Stimulated activated CD8-positive, alpha-beta memory T cell treated with anti-CD3 and anti-CD28 coated beads, Interleukin-2, amount 100 ng/mL, for 1 hour (primary cell): Measurements from ENCODE around the gene PI4KA.
"Not testable (repeated sequence)": the region's sequence is repeated elsewhere in the genome, so short reads cannot be mapped to it uniquely, and the experiment has no call there.

Source experiments
- DNase-seq, 2 donors: peaks; one replicate each; pipeline ENCODE4 v3.0.0-alpha.2; 2020; ENCODE audit warnings: low read depth in 2 of 2

Gene PI4KA

GRCh38 chr22:20725987-20726558 is 132.5 kb downstream of the PI4KA start:
- no peak for DNase-seq

- DNase-seq = no peak
Observed at GRCh38 chr22:20724676-20725454, 133.7 kb downstream of the PI4KA start.

GRCh38 chr22:20721409-20722218 is 137.0 kb downstream of the PI4KA start:
- DNase-seq = no peak

- no peak for DNase-seq
Observed at GRCh38 chr22:20720692-20721408, 137.8 kb downstream of the PI4KA start.

- not testable (repeated sequence) for DNase-seq
Observed at GRCh38 chr22:20718727-20719126, 139.9 kb downstream of the PI4KA start.

- DNase-seq = not testable (repeated sequence)
Observed at GRCh38 chr22:20717981-20718380, 140.6 kb downstream of the PI4KA start.

- DNase-seq = not testable (repeated sequence)
Observed at GRCh38 chr22:20717213-20717866, 141.3 kb downstream of the PI4KA start.

GRCh38 chr22:20713116-20713515 is 145.5 kb downstream of the PI4KA start:
- not testable (repeated sequence) for DNase-seq

- DNase-seq = not testable (repeated sequence)
Observed at GRCh38 chr22:20709966-20710365, 148.6 kb downstream of the PI4KA start.

GRCh38 chr22:20707549-20708118 is 151.0 kb downstream of the PI4KA start:
- DNase-seq = not testable (repeated sequence)

GRCh38 chr22:20703816-20704609 is 154.6 kb downstream of the PI4KA start:
- not testable (repeated sequence) for DNase-seq

GRCh38 chr22:20703414-20703806 is 155.2 kb downstream of the PI4KA start:
- DNase-seq = not testable (repeated sequence)

- peak; percentile 98 for DNase-seq
Observed at GRCh38 chr22:20702546-20703413, 155.8 kb downstream of the PI4KA start.

GRCh38 chr22:20702175-20702545 is 156.5 kb downstream of the PI4KA start:
- DNase-seq = not testable (repeated sequence)

GRCh38 chr22:20701680-20702136 is 156.9 kb downstream of the PI4KA start:
- not testable (repeated sequence) for DNase-seq

GRCh38 chr22:20700347-20700746 is 158.3 kb downstream of the PI4KA start:
- DNase-seq = not testable (repeated sequence)

- not testable (repeated sequence) for DNase-seq
Observed at GRCh38 chr22:20699856-20700255, 158.8 kb downstream of the PI4KA start.

GRCh38 chr22:20697481-20698113 is 161.0 kb downstream of the PI4KA start:
- DNase-seq = peak in 1 of 2 donors; percentile 64
